HG03469 (cell line): ENCODE results near the gene SMC1A.

Experiments used
- ATAC-seq: cut with Tn5 transposase; IDR thresholded peaks from one replicate; pipeline ENCODE4 v1.9.1; 2021; ENCODE audit warnings: mild to moderate bottlenecking, moderate library complexity, moderate number of reproducible peaks; ENCODE audit not compliant: unreplicated experiment

Gene SMC1A

GRCh38 chrX:53347948-53348347 lies 74.5 kb downstream of the SMC1A start:
- ATAC-seq = no peak

- ATAC-seq = no peak
These were observed 81.4 kb downstream of the SMC1A start for GRCh38 chrX:53340852-53341645.

GRCh38 chrX:53337101-53337500 lies 85.4 kb downstream of the SMC1A start:
- no peak for ATAC-seq

- ATAC-seq = no peak
These were observed 88.6 kb downstream of the SMC1A start for GRCh38 chrX:53333853-53334252.

GRCh38 chrX:53332204-53332603 lies 90.2 kb downstream of the SMC1A start:
- ATAC-seq = no peak

GRCh38 chrX:53330331-53330730 lies 92.1 kb downstream of the SMC1A start:
- ATAC-seq = no peak

GRCh38 chrX:53324803-53325202 lies 97.7 kb downstream of the SMC1A start:
- no peak for ATAC-seq
